Natural killer cell (primary cell): ENCODE results near the gene TRMT44. TPM values are rescaled to one million over a fixed set of nuclear protein-coding genes. Genes with fewer than 3 reads are reported as not detected.

Source experiments
- ATAC-seq, 3 donors: fragments of 150-1000 bp in 2 of 3; fragments of 200-7000 bp in 1 of 3; cut with Tn5 transposase; 1 replicate in 1 of 3; 2 replicates in 2 of 3; pipeline ENCODE4 v1.10.0; 2021; ENCODE audit warnings: mild to moderate bottlenecking in 2 of 3, moderate library complexity in 2 of 3
- DNase-seq, 2 donors: peaks; one replicate each; pipeline versions ENCODE4 v3.0.0 to v3.0.0-alpha.2; 2013 to 2021; ENCODE audit warnings: mixed read lengths in 1 of 2
- H3K27ac ChIP-seq: one replicate; pipeline ENCODE4 v1.5.1; 2013; ENCODE audit warnings: mild to moderate bottlenecking, low read length
- H3K27me3 ChIP-seq: one replicate; pipeline ENCODE4 v1.6.1; 2013; ENCODE audit warnings: low read length; ENCODE audit not compliant: control insufficient read depth, insufficient read depth
- H3K36me3 ChIP-seq: one replicate; pipeline ENCODE4 v1.6.1; 2013; ENCODE audit warnings: low read length; ENCODE audit not compliant: control insufficient read depth, insufficient read depth
- H3K4me1 ChIP-seq: one replicate; pipeline ENCODE4 v1.6.1; 2013; ENCODE audit warnings: low read length; ENCODE audit not compliant: control insufficient read depth, insufficient read depth
- H3K4me3 ChIP-seq: one replicate; pipeline ENCODE4 v1.5.1; 2013; ENCODE audit warnings: low read length
- H3K9me3 ChIP-seq: one replicate; pipeline ENCODE4 v1.6.1; 2013; ENCODE audit warnings: low read length; ENCODE audit not compliant: control insufficient read depth, insufficient read depth
- H3K27ac Mint-ChIP-seq, 2 donors: one replicate each; pipeline ENCODE4 v1.8.0; 2022; ENCODE audit warnings: mild to moderate bottlenecking in 2 of 2, mixed read lengths in 2 of 2, moderate library complexity in 1 of 2
- H3K27me3 Mint-ChIP-seq, 2 donors: one replicate each; pipeline ENCODE4 v1.8.0; 2022; ENCODE audit warnings: low read depth in 2 of 2, mixed read lengths in 2 of 2
- H3K36me3 Mint-ChIP-seq: one replicate; pipeline ENCODE4 v1.8.0; 2022; ENCODE audit warnings: mixed read lengths
- H3K4me1 Mint-ChIP-seq, 2 donors: one replicate each; pipeline ENCODE4 v1.8.0; 2022; ENCODE audit warnings: mixed read lengths in 2 of 2
- H3K4me3 Mint-ChIP-seq: one replicate; pipeline ENCODE4 v1.8.0; 2022; ENCODE audit warnings: mild to moderate bottlenecking, moderate library complexity, mixed read lengths
- H3K9me3 Mint-ChIP-seq, 2 donors: one replicate each; pipeline ENCODE4 v1.8.0; 2022; ENCODE audit warnings: mixed read lengths in 2 of 2
- CTCF ChIP-seq: fragments of 200-600 bp; IDR thresholded peaks from one replicate; pipeline ENCODE4 v1.8.0; 2022; ENCODE audit warnings: antibody characterized with exemption
- WGBS: methylation state at CpG from one replicate; pipeline ENCODE4 v1.1.7; 2013; ENCODE audit warnings: missing lambda C conversion rate; ENCODE audit not compliant: insufficient coverage; 5-methylcytosine and 5-hydroxymethylcytosine counted together
- intact Hi-C: fragments of 100-400 bp; cut with micrococcal nuclease; formaldehyde crosslinking; loops from one replicate; pipeline ENCODE4 v1.14.2; 2022
- total RNA-seq, 4 donors: library from RNA; stranded (reverse); fragments of 120-200 nt in 1 of 4; gene quantifications; one replicate each; pipeline versions ENCODE4 v1.2.3 to v1.2.4, GENCODE V29; 2013 to 2022

TRMT44 gene
- total RNA-seq, 3 donors from 2014 or later (not counting 1 experiment from before 2014, with no cell fraction given) = 24.4 to 37.5 (median 34.3) TPM

GRCh38 chr4:8494983-8495548 lies 54.5 kb downstream of the TRMT44 start:
- Mint-ChIP-seq H3K9me3 (no peaks in the 10 kb centered on the region), H3K4me3 (no peak overlapping the region), H3K27ac (no peak overlapping the region), H3K27me3 (no peaks in the 10 kb centered on the region), H3K36me3 (no peaks in the 10 kb centered on the region), H3K4me1 (no peaks in the 10 kb centered on the region)
- H3K36me3 ChIP-seq = no peaks in the 10 kb centered on the region
- intact Hi-C loops = no loop called here
- WGBS = 89% methylated on average over 5 of the region's 5 CpGs
- H3K4me1 ChIP-seq = no peaks in the 10 kb centered on the region
- no peak overlapping the region for H3K4me3 ChIP-seq
- H3K9me3 ChIP-seq = no peaks in the 10 kb centered on the region
- no peak overlapping the region for H3K27ac ChIP-seq
- TF ChIP-seq CTCF = no peak
- H3K27me3 ChIP-seq = no peaks in the 10 kb centered on the region
- ATAC-seq (no peak), DNase-seq (no peak)

- intact Hi-C loops = no loop called here
- no peaks in the 10 kb centered on the region for H3K9me3 Mint-ChIP-seq
- Histone ChIP-seq H3K4me3 (no peak overlapping the region), H3K27ac (no peak overlapping the region), H3K4me1 (no peaks in the 10 kb centered on the region), H3K9me3 (no peaks in the 10 kb centered on the region), H3K27me3 (no peaks in the 10 kb centered on the region), H3K36me3 (no peaks in the 10 kb centered on the region)
- no peak overlapping the region for H3K27ac Mint-ChIP-seq
- no peak overlapping the region for H3K4me3 Mint-ChIP-seq
- no peaks in the 10 kb centered on the region for H3K4me1 Mint-ChIP-seq
- no peaks in the 10 kb centered on the region for H3K27me3 Mint-ChIP-seq
- no peaks in the 10 kb centered on the region for H3K36me3 Mint-ChIP-seq
- TF ChIP-seq CTCF = no peak
- ATAC-seq (no peak), DNase-seq (no peak)
- 97% methylated on average over 3 of the region's 3 CpGs for WGBS
These were observed 55.2 kb downstream of the TRMT44 start for GRCh38 chr4:8495803-8496202.

GRCh38 chr4:8497762-8498161 lies 57.2 kb downstream of the TRMT44 start:
- DNase-seq (no peak), ATAC-seq (no peak)
- 89% methylated on average over 3 of the region's 3 CpGs for WGBS
- no peak for TF ChIP-seq CTCF
- no peak overlapping the region for H3K4me3 ChIP-seq
- H3K27me3 ChIP-seq = no peaks in the 10 kb centered on the region
- no peaks in the 10 kb centered on the region for H3K4me1 Mint-ChIP-seq
- intact Hi-C loops = no loop called here
- H3K9me3 ChIP-seq = no peaks in the 10 kb centered on the region
- H3K4me1 ChIP-seq = no peaks in the 10 kb centered on the region
- no peaks in the 10 kb centered on the region for H3K36me3 ChIP-seq
- no peaks in the 10 kb centered on the region for H3K9me3 Mint-ChIP-seq
- H3K4me3 Mint-ChIP-seq = no peak overlapping the region
- H3K27me3 Mint-ChIP-seq = no peaks in the 10 kb centered on the region
- no peak overlapping the region for H3K27ac ChIP-seq
- no peaks in the 10 kb centered on the region for H3K36me3 Mint-ChIP-seq
- H3K27ac Mint-ChIP-seq = no peak overlapping the region

GRCh38 chr4:8500966-8501365 lies 60.4 kb downstream of the TRMT44 start:
- H3K27ac ChIP-seq = no peak overlapping the region
- ATAC-seq = no peak
- no peak for DNase-seq

More at GRCh38 chr4:8500966-8501365, 60.4 kb downstream of the TRMT44 start:
- H3K4me1 ChIP-seq = no peaks in the 10 kb centered on the region
- 79% methylated on average over 7 of the region's 7 CpGs for WGBS
- TF ChIP-seq CTCF = no peak
- no peaks in the 10 kb centered on the region for H3K4me1 Mint-ChIP-seq
- intact Hi-C loops = no loop called here
- no peaks in the 10 kb centered on the region for H3K27me3 Mint-ChIP-seq
- no peak overlapping the region for H3K27ac Mint-ChIP-seq
- H3K27me3 ChIP-seq = no peaks in the 10 kb centered on the region
- H3K4me3 ChIP-seq = no peak overlapping the region
- H3K36me3 Mint-ChIP-seq = no peaks in the 10 kb centered on the region
- no peaks in the 10 kb centered on the region for H3K9me3 Mint-ChIP-seq
- H3K9me3 ChIP-seq = no peaks in the 10 kb centered on the region
- no peak overlapping the region for H3K4me3 Mint-ChIP-seq
- no peaks in the 10 kb centered on the region for H3K36me3 ChIP-seq
